ENCODE data around the gene AOX1.

GRCh38 chr2:200640176-200640575 is 54.4 kb downstream of the AOX1 start:
- TF ChIP-seq CTCF (IDR thresholded peaks at IDR 0.05; ENCODE audit: low read depth, low read length, missing input control) (no peak), NR2F2 (IDR thresholded peaks at IDR 0.05) (no peak), MAX (IDR thresholded peaks at IDR 0.05) (no peak), RAD21 (IDR thresholded peaks at IDR 0.05) (no peak), REST (IDR thresholded peaks at IDR 0.05) (no peak), RXRA (IDR thresholded peaks at IDR 0.05) (no peak), GABPA (IDR thresholded peaks at IDR 0.05 in 1 of 2, conservative IDR thresholded peaks at IDR 0.05 in 1 of 2) (no peak), ZBTB33 (IDR thresholded peaks at IDR 0.05) (no peak), YY1 (IDR thresholded peaks at IDR 0.05) (no peak), TAF1 (conservative IDR thresholded peaks at IDR 0.05) (no peak), FOXA1 (IDR thresholded peaks at IDR 0.05) (no peak)

Measured in liver (tissue), 3 donors.